ENCODE results near the gene TFF2. TPM values are rescaled to one million over a fixed set of nuclear protein-coding genes. Genes with fewer than 3 reads are reported as not detected.

The TFF2 gene
- polyA plus RNA-seq, 3 donors, result not detected

DNA sequence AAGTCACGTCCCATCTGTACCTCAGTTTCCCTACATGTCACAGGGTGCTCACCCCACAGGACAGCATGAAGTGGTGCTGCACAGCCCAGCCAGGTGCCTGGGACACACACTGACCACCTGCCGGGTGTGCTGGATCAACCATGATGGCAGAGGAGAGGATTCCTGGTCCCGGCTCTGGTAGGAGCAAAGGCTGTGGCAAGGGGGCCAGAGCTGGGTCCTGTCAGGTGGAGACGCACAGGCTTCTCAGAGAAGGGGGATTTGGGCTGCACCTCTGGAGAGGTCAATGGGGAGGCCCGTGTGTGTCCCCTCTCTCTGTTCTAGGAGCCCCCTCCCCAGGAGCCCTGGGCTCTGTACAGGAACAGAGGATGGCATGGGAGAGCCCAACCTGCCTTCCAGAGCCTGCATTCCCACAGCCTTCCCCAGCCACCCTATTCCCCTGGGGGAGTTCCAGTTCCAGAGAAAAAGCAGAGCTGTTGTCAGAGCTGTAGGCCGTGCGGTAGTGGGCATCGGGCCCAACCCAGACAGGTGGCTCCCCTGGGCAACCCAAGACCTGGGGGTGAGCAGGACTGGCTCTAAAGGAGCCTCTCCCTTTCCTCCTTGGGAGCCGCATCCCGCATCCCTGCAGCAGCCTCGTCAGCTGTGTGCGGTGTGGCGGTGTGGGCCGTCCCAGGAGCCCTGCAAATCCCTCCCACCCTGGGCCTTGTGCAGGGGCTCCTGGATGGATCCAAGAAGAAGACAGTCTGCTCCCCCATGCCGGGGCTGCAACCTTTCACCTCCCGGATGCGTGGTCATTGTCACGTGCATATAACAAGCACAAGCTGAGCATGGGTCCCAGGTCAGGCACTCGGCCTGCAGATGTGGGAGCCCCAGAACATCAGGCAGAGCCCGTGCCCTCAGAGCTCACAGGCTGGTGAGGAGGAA is 32.7 kb downstream of the TFF2 start:
- 93% methylated on average over 17 of the region's 20 CpGs for WGBS (ENCODE audit: insufficient coverage)
- no peak overlapping the region for H3K4me3 ChIP-seq (replicated peaks in 1 of 3; ENCODE audit: low read depth in 2 of 3, low read length in 3 of 3)
- peak overlapping the region in 1 of 7 donors; percentile 76 for H3K27ac Mint-ChIP-seq

DNA sequence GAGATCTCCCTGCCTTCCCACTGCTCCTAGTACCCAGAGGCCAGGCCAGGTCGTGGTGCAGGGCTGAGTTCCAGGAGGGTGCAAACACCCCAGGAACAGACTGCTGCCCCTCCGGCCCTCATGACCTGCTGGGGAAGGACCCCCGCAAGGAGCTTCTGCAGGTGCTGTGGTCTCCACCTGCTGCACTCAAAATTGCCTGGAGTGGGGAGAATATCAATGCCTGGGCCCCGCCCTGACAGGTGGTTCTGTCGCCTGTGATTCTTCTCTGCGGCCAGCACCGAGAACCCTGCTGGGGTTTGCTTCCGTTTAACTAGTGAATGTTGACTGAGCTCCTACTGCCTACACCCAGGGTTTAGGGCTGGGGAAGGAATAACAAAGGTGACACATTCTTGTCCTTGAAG is 33.5 kb downstream of the TFF2 start:
- no peaks in the 10 kb centered on the region for H3K79me2 ChIP-seq (ENCODE audit: insufficient read depth, low read length)
- H3K27me3 Mint-ChIP-seq (ENCODE audit: low read depth in 3 of 3), result peaks cover 0 to 6% (median 4%) of the 10 kb centered on the region in 3 donors
- no peaks in the 10 kb centered on the region for H3K9me3 Mint-ChIP-seq
- no peak for TF ChIP-seq CTCF (IDR thresholded peaks at IDR 0.05)
- no peaks in the 10 kb centered on the region for H3K36me3 ChIP-seq (replicated peaks in 1 of 2; ENCODE audit: control insufficient read depth in 1 of 2, insufficient read depth in 2 of 2, low read length in 2 of 2)
- no peak overlapping the region for H3K4me3 ChIP-seq (replicated peaks in 1 of 3; ENCODE audit: low read depth in 2 of 3, low read length in 3 of 3)
- no peak for DNase-seq
- H3K9ac ChIP-seq (ENCODE audit: insufficient read depth, low read length, poor library complexity, severe bottlenecking), result no peak overlapping the region
- H4K20me1 ChIP-seq (ENCODE audit: insufficient read depth, low read length), result no peaks in the 10 kb centered on the region
- H3K36me3 Mint-ChIP-seq, result no peaks in the 10 kb centered on the region
- no peak overlapping the region for H2AFZ ChIP-seq (ENCODE audit: insufficient read depth, low read depth, low read length, poor library complexity, severe bottlenecking)
- H3K27ac Mint-ChIP-seq, result no peak overlapping the region
- 90% methylated on average over 8 of the region's 8 CpGs for WGBS (ENCODE audit: insufficient coverage)
- H3K27me3 ChIP-seq (ENCODE audit: control insufficient read depth in 2 of 2, insufficient read depth in 2 of 2, low read length in 2 of 2), result no peaks in the 10 kb centered on the region
- peaks cover 16 to 22% of the 10 kb centered on the region in 2 donors for H3K4me1 ChIP-seq (ENCODE audit: control insufficient read depth in 1 of 2, insufficient read depth in 2 of 2, low read length in 2 of 2)
- intact Hi-C loops (cut with micrococcal nuclease), result no loop called here
- no peak overlapping the region for H3K27ac ChIP-seq (ENCODE audit: low read depth in 1 of 2, low read length in 2 of 2)
- H3K9me3 ChIP-seq (replicated peaks in 1 of 2; ENCODE audit: control insufficient read depth in 1 of 2, insufficient read depth in 1 of 2, low read length in 2 of 2), result no peaks in the 10 kb centered on the region
- H3K4me1 Mint-ChIP-seq, result peaks cover 21% of the 10 kb centered on the region
- H3K4me3 Mint-ChIP-seq, result no peak overlapping the region
- H3K4me2 ChIP-seq (replicated peaks; ENCODE audit: extremely low read depth, low read length, poor library complexity, severe bottlenecking), result no peak overlapping the region

More for the DNA sequence above, 32.7 kb downstream of the TFF2 start:
- Histone ChIP-seq H2AFZ (ENCODE audit: insufficient read depth, low read depth, low read length, poor library complexity, severe bottlenecking) (no peak overlapping the region), H4K20me1 (ENCODE audit: insufficient read depth, low read length) (no peaks in the 10 kb centered on the region), H3K4me2 (replicated peaks; ENCODE audit: extremely low read depth, low read length, poor library complexity, severe bottlenecking) (no peak overlapping the region), H3K9me3 (replicated peaks in 1 of 2; ENCODE audit: control insufficient read depth in 1 of 2, insufficient read depth in 1 of 2, low read length in 2 of 2) (no peaks in the 10 kb centered on the region), H3K36me3 (replicated peaks in 1 of 2; ENCODE audit: control insufficient read depth in 1 of 2, insufficient read depth in 2 of 2, low read length in 2 of 2) (no peaks in the 10 kb centered on the region), H3K27ac (ENCODE audit: low read depth in 1 of 2, low read length in 2 of 2) (no peak overlapping the region), H3K4me1 (ENCODE audit: control insufficient read depth in 1 of 2, insufficient read depth in 2 of 2, low read length in 2 of 2) (peaks cover 16 to 22% of the 10 kb centered on the region in 2 donors), H3K9ac (ENCODE audit: insufficient read depth, low read length, poor library complexity, severe bottlenecking) (peak overlapping the region; percentile 1), H3K27me3 (ENCODE audit: control insufficient read depth in 2 of 2, insufficient read depth in 2 of 2, low read length in 2 of 2) (no peaks in the 10 kb centered on the region), H3K79me2 (ENCODE audit: insufficient read depth, low read length) (no peaks in the 10 kb centered on the region)
- H3K36me3 Mint-ChIP-seq, result no peaks in the 10 kb centered on the region
- H3K9me3 Mint-ChIP-seq, result no peaks in the 10 kb centered on the region
- peaks cover 0 to 8% (median 6%) of the 10 kb centered on the region in 3 donors for H3K27me3 Mint-ChIP-seq (ENCODE audit: low read depth in 3 of 3)
- no peak overlapping the region for H3K4me3 Mint-ChIP-seq
- H3K4me1 Mint-ChIP-seq, result peaks cover 21% of the 10 kb centered on the region
- intact Hi-C loops (cut with micrococcal nuclease), result no loop called here
- no peak for TF ChIP-seq CTCF (IDR thresholded peaks at IDR 0.05)
- DNase-seq, result no peak

All from CD14-positive monocyte (primary cell).